ENCODE measurements around the gene DHPS.
"Not testable (repeated sequence)": the region's sequence is repeated elsewhere in the genome, so short reads cannot be mapped to it uniquely, and the experiment has no call there.

GRCh38 chr19:12725612-12726011 is 43.9 kb upstream of the DHPS start:
- not testable (repeated sequence) for TF ChIP-seq POLR2A (IDR thresholded peaks at IDR 0.05; ENCODE audit: insufficient read depth in 1 of 2, low read depth in 2 of 2, low read length in 2 of 2); STAT6 (CRISPR knock-in tag; IDR thresholded peaks at IDR 0.05; ENCODE audit: borderline replicate concordance); ZNF10 (CRISPR knock-in tag; IDR thresholded peaks at IDR 0.05; ENCODE audit: borderline replicate concordance, low read depth); NR2F2 (IDR thresholded peaks at IDR 0.05; ENCODE audit: borderline replicate concordance, low read depth); CC2D1A (CRISPR knock-in tag; IDR thresholded peaks at IDR 0.05); NCOR1 (IDR thresholded peaks at IDR 0.05; ENCODE audit: borderline replicate concordance, low read length); KLF16 (CRISPR knock-in tag; IDR thresholded peaks at IDR 0.05); PHF20 (CRISPR knock-in tag; IDR thresholded peaks at IDR 0.05); EP300 (IDR thresholded peaks at IDR 0.05; ENCODE audit: low read depth in 2 of 2, low read length in 2 of 2); EP300 (CRISPR knock-in tag; IDR thresholded peaks at IDR 0.05; ENCODE audit: borderline replicate concordance); SIN3A (IDR thresholded peaks at IDR 0.05; ENCODE audit: borderline replicate concordance, low read depth, low read length)
